GM12891 (cell line): ENCODE results near the gene HOXB5. TPM values are rescaled to one million over a fixed set of nuclear protein-coding genes. Genes with fewer than 3 reads are reported as not detected.

Source experiments
- DNase-seq: peaks from one replicate; pipeline ENCODE4 v3.0.0; 2011; ENCODE audit warnings: low spot score; ENCODE audit not compliant: insufficient read length
- FAIRE-seq: peaks from 2 replicates; lab custom pipeline; 2011; peaks lifted over from hg19 to GRCh38; lab: Jason Lieb, UNC
- PAX5 ChIP-seq: IDR thresholded peaks from 2 replicates; pipeline ENCODE4 v1.6.1; 2011; ENCODE audit warnings: low read length, moderate library complexity, mild to moderate bottlenecking; ENCODE audit not compliant: insufficient read depth, severe bottlenecking
- POLR2A ChIP-seq: IDR thresholded peaks from 2 replicates; pipeline ENCODE4 v1.6.1; 2011; ENCODE audit warnings: low read depth, low read length, control low read depth
- POLR2AphosphoS5 ChIP-seq: IDR thresholded peaks from 2 replicates; pipeline ENCODE4 v1.6.1; 2011; ENCODE audit warnings: low read depth, low read length, control low read depth
- POU2F2 ChIP-seq: IDR thresholded peaks from 2 replicates; pipeline ENCODE4 v1.6.1; 2011; ENCODE audit warnings: low read depth, mild to moderate bottlenecking, control low read depth, low read length, moderate library complexity
- SPI1 ChIP-seq: IDR thresholded peaks from 2 replicates; pipeline ENCODE4 v1.6.1; 2011; ENCODE audit warnings: low read depth, low read length, control low read depth
- TAF1 ChIP-seq: IDR thresholded peaks from 2 replicates; pipeline ENCODE4 v1.6.1; 2011; ENCODE audit warnings: low read depth, low read length, control low read depth
- polyA plus RNA-seq: library from polyadenylated mRNA; unstranded; fragments of >200 nt; gene quantifications from one replicate; pipeline ENCODE4 v1.2.1, GENCODE V29; 2012; ENCODE audit warnings: low read depth, missing spikeins, inconsistent platforms; ENCODE audit not compliant: missing spikeins

The HOXB5 gene
- polyA plus RNA-seq = not detected

DNA sequence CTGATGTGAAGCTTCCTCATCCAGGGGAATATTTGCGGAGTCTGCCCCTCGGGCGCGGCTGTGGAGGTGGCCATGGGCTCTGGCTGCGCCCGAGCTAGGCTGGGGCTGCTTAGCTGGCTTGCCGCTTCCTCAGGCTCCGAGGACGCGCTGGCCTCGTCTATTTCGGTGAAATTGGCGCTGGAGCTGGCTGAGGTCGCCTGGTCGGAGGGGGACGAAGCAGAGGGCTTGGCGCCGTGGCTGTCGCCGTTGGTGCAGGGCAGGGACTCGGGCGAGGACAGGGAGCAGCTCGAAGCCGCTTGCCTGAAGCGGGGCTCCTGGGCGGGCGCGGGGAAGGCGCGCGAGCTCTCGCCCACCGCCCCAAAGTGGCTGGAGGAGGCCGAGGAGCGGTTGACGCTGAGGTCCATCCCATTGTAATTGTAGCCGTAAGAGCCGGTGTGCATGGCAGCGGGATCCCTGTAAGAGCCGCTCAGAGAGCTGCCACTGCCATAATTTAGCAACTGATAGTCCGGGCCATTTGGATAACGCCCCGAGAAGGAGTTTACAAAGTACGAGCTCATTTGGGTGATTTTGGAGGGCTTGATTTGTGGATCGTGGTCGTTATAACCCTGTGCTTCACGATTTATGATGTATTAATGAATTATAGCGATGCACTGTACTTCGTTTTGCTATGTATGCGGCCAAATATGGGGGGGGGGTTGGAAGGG, at the start of gene HOXB5:
Gene HOXB5, minus strand, starts transcription at position 654 of the 704 bp plus-strand sequence. Its CDS starts 97 bp downstream, at position 557.
- TF ChIP-seq TAF1 (no peak), SPI1 (no peak), PAX5 (no peak), POLR2AphosphoS5 (no peak), POLR2A (no peak), POU2F2 (no peak)
- DNase-seq (no peak), FAIRE-seq (peak; percentile 26)

DNA sequence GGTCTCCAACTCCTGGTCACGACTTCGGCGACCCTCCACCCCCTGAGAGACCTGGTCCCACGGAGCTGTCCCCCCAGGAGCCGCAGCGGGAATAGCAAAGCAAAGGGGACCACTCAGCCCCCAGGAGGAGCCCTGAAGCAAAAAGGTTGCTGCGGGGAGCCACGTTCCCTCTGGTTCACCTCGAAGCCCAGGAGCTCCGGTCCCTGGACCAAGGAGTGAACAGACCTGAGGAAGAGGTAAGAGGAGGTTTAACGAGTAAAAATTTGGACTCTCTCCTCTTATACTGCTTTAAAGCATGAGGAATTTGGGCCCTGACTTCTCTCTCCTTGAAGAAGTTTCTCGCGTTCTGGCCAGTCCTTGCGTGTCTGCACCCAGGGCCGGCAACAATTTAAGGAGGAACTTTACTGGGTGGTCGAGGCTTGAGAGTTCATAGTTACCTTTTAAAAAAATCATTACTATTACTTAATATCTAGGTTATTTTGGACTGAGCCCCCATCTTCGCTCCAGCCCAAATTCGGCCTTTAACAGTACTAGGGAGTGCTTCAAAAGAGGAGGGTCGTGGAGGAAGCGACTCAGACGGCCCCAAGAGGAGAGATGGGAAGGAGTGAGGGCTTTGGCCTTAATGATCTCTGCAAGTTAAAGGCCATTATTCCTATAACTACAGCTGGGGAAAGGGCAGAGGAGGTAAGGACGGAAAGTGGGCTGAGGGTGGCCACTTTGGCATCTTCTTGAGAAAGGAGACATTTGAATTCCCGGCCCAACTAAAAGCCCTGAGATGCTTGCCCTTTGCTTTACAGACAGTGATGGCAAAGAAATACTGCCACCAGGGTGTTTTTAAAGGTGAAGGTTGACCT, 49.5 kb upstream of the HOXB5 start:
- DNase-seq (no peak), FAIRE-seq (no peak)
- TF ChIP-seq POLR2A (no peak), POLR2AphosphoS5 (no peak), TAF1 (no peak), PAX5 (no peak)

DNA sequence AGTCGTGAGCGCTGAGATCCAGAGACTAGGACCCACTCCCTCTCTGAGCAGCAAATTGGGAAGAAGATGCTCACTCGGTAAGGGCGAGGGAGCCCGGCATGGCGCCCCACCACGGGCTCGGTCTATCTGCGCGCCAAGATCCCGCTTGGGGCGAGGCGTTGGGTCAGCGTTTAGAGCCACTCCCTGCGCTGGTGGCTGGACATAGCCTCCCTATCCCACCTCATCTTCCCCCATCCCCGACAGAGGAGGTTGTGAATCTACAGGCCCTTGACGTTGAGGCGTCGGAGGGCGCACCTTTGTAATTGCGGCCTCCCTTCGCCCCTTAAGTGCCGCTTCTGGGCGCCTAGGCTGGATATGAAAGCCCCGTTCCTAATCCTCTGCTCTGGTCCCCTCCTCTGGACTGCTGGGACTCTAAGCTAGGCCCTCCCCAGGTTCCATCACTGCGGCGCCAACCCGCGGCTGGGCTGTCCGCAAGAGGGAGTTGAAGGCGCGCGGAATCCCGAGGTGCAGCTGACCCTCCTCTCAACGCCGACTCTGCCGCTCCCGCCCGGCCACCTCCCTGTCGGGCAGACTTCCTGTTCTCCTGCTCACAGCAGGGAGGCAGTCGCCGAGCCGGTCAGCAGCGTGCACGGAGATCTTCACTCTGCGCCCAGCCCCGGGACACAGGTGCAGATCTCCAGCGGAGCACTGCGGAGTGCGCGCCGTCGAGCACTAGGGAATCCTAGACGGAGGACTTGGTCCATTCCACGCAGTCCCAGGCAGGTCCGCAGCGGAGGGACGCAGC, 48.7 kb upstream of the HOXB5 start:
- TF ChIP-seq POU2F2 (no peak), POLR2A (no peak), PAX5 (no peak)
- FAIRE-seq (no peak), DNase-seq (no peak)

DNA sequence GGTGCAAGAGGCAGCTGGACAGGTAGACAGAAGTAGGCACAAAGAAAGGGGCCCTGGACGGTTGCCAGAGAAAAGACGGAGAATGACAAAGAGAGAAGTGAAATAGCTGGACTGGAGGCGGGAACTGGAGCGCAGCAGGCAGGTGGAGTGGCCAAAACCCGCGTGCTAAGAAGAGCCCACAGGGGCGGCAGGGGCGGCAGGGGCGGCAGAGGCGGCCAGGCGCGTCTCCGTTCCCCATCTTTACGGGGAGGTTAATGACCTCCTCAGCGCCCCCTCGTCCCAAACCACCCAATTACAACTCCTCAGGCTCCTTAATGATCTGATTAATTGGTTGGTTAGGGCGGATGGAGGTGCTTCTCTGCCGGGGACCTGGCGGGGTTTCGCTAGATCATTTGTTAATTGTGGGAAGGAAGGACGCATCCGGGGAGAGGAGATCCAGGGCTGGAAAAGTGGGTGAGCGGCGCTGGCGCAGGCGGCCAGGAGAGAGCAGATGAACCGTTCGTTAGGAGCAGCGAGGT, 48.0 kb upstream of the HOXB5 start:
- DNase-seq (no peak), FAIRE-seq (no peak)
- no peak for TF ChIP-seq POU2F2
- TF ChIP-seq TAF1 = no peak
- no peak for TF ChIP-seq SPI1
- TF ChIP-seq PAX5 = no peak
- no peak for TF ChIP-seq POLR2A
- TF ChIP-seq POLR2AphosphoS5 = no peak

DNA sequence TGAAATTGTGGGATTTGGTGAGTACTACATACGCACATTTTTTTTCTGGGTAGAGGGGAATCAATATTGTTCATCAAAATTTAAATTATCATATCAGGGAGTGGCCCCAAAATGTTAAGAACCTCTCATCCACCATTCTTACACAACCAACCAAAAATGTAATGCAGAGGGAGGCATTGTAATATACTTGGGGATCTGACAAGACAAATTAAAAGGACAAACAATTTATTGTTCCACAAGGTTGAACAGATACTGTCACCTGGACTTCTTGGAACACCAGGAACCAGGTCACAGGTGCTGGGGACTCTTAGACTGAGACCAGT, 47.2 kb upstream of the HOXB5 start:
- DNase-seq (no peak), FAIRE-seq (no peak)
- TF ChIP-seq POLR2AphosphoS5 (no peak), POU2F2 (no peak), POLR2A (no peak)

DNA sequence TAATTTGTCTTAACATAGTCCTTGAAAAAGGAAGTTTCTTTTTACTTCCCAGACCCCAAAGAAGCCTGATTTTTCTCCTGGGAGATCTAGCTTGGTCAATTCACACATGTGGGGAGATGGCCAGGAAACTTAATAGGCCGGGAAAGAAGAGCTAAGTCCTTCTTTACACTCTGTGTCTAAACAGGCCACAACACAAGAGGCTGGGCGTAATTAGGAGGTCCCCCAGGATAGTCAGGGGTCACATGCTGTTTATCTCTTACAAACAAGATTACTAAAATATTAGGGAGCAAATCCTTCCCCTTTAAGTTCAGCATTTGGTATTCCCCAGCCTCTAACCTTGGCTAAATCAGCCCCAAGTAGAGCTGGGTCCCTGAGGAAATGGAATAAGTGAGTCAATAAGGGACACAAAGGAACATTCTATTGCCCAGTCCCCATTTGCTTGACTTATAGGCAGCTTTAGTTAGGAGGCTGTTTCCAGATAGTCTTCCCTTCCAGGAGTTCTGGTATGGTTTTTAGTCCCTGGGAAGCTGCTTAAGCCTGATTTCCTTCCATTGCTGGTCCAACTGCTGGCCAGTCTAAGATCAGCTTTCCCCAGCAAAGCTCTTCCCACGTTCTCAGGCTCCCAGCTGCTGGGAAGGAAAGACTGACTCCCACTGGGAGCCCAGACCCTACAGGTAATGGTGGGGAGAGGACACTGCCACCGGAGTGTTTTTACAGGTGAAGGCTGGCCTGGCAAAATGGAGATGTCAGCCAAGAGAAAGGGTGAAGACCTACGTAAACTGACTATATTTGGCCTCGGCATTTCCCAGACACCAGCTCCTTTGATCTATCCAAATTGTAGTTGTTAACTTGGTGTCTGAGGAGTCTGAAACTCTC, 46.6 kb upstream of the HOXB5 start:
- FAIRE-seq (no peak), DNase-seq (no peak)
- TF ChIP-seq POLR2A (no peak), PAX5 (no peak), TAF1 (no peak), POLR2AphosphoS5 (no peak), POU2F2 (no peak), SPI1 (no peak)

DNA sequence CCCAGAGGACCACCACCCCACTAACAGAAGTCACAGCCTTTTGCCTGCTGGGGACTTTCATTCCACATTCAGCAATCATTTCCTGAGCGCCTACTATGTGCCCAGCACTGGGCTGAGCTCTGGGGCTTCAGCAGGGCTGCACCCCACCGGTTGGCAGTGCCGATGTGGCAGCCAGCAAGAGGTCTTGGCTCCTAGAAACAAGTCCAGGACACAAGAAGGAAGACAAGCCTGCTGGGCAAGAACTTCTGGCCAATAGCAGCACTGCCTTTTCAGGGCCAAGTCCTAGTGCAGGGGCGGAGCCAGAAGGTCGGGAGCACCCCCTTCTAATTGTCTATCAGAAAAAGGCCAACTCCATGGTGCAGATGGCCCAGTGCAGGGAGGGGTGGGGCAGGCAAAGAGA, 45.6 kb upstream of the HOXB5 start:
- no peak for FAIRE-seq
- TF ChIP-seq POU2F2 = no peak
- no peak for TF ChIP-seq POLR2AphosphoS5
- TF ChIP-seq SPI1 = no peak
- no peak for TF ChIP-seq PAX5
- no peak for TF ChIP-seq POLR2A
- TF ChIP-seq TAF1 = no peak
- no peak for DNase-seq

DNA sequence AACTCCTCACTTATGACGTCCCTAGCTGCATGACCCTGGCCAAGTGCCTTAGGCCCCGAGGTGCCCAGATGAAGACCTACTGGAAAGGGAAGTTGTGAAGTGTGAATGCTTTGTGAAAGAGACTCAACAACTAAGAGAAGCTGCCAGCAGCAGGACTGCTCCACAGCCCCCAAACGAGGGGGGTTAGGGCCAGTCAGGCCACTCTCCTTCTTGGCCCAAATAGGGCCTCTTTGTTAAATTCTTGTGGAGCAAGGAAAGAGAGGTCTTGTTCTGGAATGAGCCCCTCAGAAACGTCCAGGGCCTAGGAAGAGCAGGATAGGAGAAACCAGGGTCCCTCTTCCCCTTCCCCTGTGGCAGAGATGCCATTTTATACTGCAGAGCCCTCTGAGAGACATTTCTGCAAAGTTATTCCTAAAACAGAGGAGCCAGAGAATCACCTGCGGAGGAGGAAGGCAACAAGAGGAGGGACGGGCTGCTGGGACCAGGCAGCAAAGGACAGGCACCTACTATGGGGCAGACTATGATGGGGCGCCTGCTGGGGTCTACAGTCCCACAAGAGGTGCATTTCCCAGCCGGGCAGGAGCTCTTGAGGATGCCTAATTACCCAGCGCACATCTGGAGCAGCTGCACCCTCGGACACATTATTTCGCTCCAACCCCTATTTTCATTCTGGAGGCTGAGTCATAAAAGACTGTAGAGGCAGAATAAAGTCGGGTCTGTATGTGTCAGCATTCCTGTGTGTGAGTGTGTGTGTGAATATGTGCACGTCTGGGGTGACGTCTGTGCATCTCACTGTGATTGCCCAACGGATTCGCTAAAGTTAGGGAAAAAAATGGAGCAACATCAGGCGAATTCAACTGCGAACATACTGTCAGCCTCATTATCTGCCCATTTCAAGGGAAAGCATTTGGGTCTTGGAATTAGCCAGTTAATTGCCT, 44.0 kb upstream of the HOXB5 start:
- FAIRE-seq = no peak
- TF ChIP-seq POLR2A (no peak), SPI1 (no peak), TAF1 (no peak), PAX5 (no peak), POLR2AphosphoS5 (no peak), POU2F2 (no peak)
- no peak for DNase-seq
